ENCODE data around the gene PPIL1. TPM values are rescaled to one million over a fixed set of nuclear protein-coding genes. Genes with fewer than 3 reads are reported as not detected.
"Not testable (repeated sequence)": the region's sequence is repeated elsewhere in the genome, so short reads cannot be mapped to it uniquely, and the experiment has no call there.

The PPIL1 gene
- total and polyA plus RNA-seq, 4 donors: 9.6 to 33.7 (median 12.7) TPM

- ATAC-seq (ENCODE audit: low FRiP score) (no peak), DNase-seq (no peak)
- WGBS, 2 donors: 72 to 74% methylated on average over 4 of the region's 4 CpGs
- H3K27ac ChIP-seq (ENCODE audit: low read depth in 1 of 2, low read length in 2 of 2): no peak overlapping the region
- intact Hi-C loops (cut with DNase I): no loop called here
- H3K27me3 ChIP-seq (ENCODE audit: control insufficient read depth in 1 of 2, insufficient read depth in 2 of 2, low read length in 1 of 2): no peaks in the 10 kb centered on the region
- no peaks in the 10 kb centered on the region for H3K9me3 ChIP-seq (ENCODE audit: control insufficient read depth, low read length)
- no peaks in the 10 kb centered on the region for H3K4me1 ChIP-seq (ENCODE audit: control insufficient read depth in 1 of 2, insufficient read depth in 2 of 2, low read length in 2 of 2)
- no peaks in the 10 kb centered on the region for H3K36me3 ChIP-seq (ENCODE audit: control insufficient read depth in 1 of 2, insufficient read depth in 2 of 2, low read length in 1 of 2)
- no peak overlapping the region for H3K4me3 ChIP-seq (ENCODE audit: low read length in 2 of 2)
Measured at GRCh38 chr6:36818756-36819155, 55.8 kb downstream of the PPIL1 start.

GRCh38 chr6:36817847-36818246, 56.8 kb downstream of the PPIL1 start:
- DNase-seq (no peak), ATAC-seq (ENCODE audit: low FRiP score) (no peak)
- no peak overlapping the region for H3K4me3 ChIP-seq (ENCODE audit: low read length in 2 of 2)
- no peaks in the 10 kb centered on the region for H3K36me3 ChIP-seq (ENCODE audit: control insufficient read depth in 1 of 2, insufficient read depth in 2 of 2, low read length in 1 of 2)
- intact Hi-C loops (cut with DNase I): no loop called here
- H3K4me1 ChIP-seq (ENCODE audit: control insufficient read depth in 1 of 2, insufficient read depth in 2 of 2, low read length in 2 of 2): no peaks in the 10 kb centered on the region
- 96 to 97% methylated on average over 3 of the region's 3 CpGs for WGBS, 2 donors
- H3K27ac ChIP-seq (ENCODE audit: low read depth in 1 of 2, low read length in 2 of 2): no peak overlapping the region
- no peaks in the 10 kb centered on the region for H3K27me3 ChIP-seq (ENCODE audit: control insufficient read depth in 1 of 2, insufficient read depth in 2 of 2, low read length in 1 of 2)
- H3K9me3 ChIP-seq (ENCODE audit: control insufficient read depth, low read length): no peaks in the 10 kb centered on the region

GRCh38 chr6:36817176-36817817, 57.3 kb downstream of the PPIL1 start:
- no peak overlapping the region for H3K27ac ChIP-seq (ENCODE audit: low read depth in 1 of 2, low read length in 2 of 2)
- ATAC-seq (ENCODE audit: low FRiP score): no peak
- no peak for DNase-seq
- no peaks in the 10 kb centered on the region for H3K36me3 ChIP-seq (ENCODE audit: control insufficient read depth in 1 of 2, insufficient read depth in 2 of 2, low read length in 1 of 2)
- H3K27me3 ChIP-seq (ENCODE audit: control insufficient read depth in 1 of 2, insufficient read depth in 2 of 2, low read length in 1 of 2): no peaks in the 10 kb centered on the region
- H3K4me1 ChIP-seq (ENCODE audit: control insufficient read depth in 1 of 2, insufficient read depth in 2 of 2, low read length in 2 of 2): no peaks in the 10 kb centered on the region
- no peaks in the 10 kb centered on the region for H3K9me3 ChIP-seq (ENCODE audit: control insufficient read depth, low read length)
- intact Hi-C loops (cut with DNase I): no loop called here
- H3K4me3 ChIP-seq (ENCODE audit: low read length in 2 of 2): no peak overlapping the region
- WGBS, 2 donors: 91 to 96% methylated on average over 9 of the region's 9 CpGs

- DNase-seq: no peak
- Histone ChIP-seq H3K27me3 (ENCODE audit: control insufficient read depth in 1 of 2, insufficient read depth in 2 of 2, low read length in 1 of 2) (no peaks in the 10 kb centered on the region), H3K27ac (ENCODE audit: low read depth in 1 of 2, low read length in 2 of 2) (no peak overlapping the region), H3K4me3 (ENCODE audit: low read length in 2 of 2) (no peak overlapping the region), H3K9me3 (ENCODE audit: control insufficient read depth, low read length) (no peaks in the 10 kb centered on the region), H3K4me1 (ENCODE audit: control insufficient read depth in 1 of 2, insufficient read depth in 2 of 2, low read length in 2 of 2) (no peaks in the 10 kb centered on the region), H3K36me3 (ENCODE audit: control insufficient read depth in 1 of 2, insufficient read depth in 2 of 2, low read length in 1 of 2) (no peaks in the 10 kb centered on the region)
- 89 to 90% methylated on average over 7 of the region's 7 CpGs for WGBS, 2 donors
- intact Hi-C loops (cut with DNase I): no loop called here
- no peak for ATAC-seq (ENCODE audit: low FRiP score)
Measured at GRCh38 chr6:36815962-36816735, 58.5 kb downstream of the PPIL1 start.

GRCh38 chr6:36814249-36814648, 60.4 kb downstream of the PPIL1 start:
- no peak for ATAC-seq (ENCODE audit: low FRiP score)
- Histone ChIP-seq H3K36me3 (ENCODE audit: control insufficient read depth in 1 of 2, insufficient read depth in 2 of 2, low read length in 1 of 2) (no peaks in the 10 kb centered on the region), H3K4me3 (ENCODE audit: low read length in 2 of 2) (no peak overlapping the region), H3K27ac (ENCODE audit: low read depth in 1 of 2, low read length in 2 of 2) (no peak overlapping the region), H3K27me3 (ENCODE audit: control insufficient read depth in 1 of 2, insufficient read depth in 2 of 2, low read length in 1 of 2) (no peaks in the 10 kb centered on the region), H3K9me3 (ENCODE audit: control insufficient read depth, low read length) (no peaks in the 10 kb centered on the region), H3K4me1 (ENCODE audit: control insufficient read depth in 1 of 2, insufficient read depth in 2 of 2, low read length in 2 of 2) (no peaks in the 10 kb centered on the region)
- intact Hi-C loops (cut with DNase I): no loop called here
- no peak for DNase-seq
- 89% methylated on average over 7 of the region's 7 CpGs for WGBS, 2 donors

GRCh38 chr6:36813526-36813925, 61.1 kb downstream of the PPIL1 start:
- H3K27me3 ChIP-seq (ENCODE audit: control insufficient read depth in 1 of 2, insufficient read depth in 2 of 2, low read length in 1 of 2): no peaks in the 10 kb centered on the region
- no peaks in the 10 kb centered on the region for H3K36me3 ChIP-seq (ENCODE audit: control insufficient read depth in 1 of 2, insufficient read depth in 2 of 2, low read length in 1 of 2)
- no peaks in the 10 kb centered on the region for H3K9me3 ChIP-seq (ENCODE audit: control insufficient read depth, low read length)
- no peak for ATAC-seq (ENCODE audit: low FRiP score)
- DNase-seq: no peak
- no peak overlapping the region for H3K4me3 ChIP-seq (ENCODE audit: low read length in 2 of 2)
- no peaks in the 10 kb centered on the region for H3K4me1 ChIP-seq (ENCODE audit: control insufficient read depth in 1 of 2, insufficient read depth in 2 of 2, low read length in 2 of 2)
- 66 to 81% methylated on average over 3 of the region's 3 CpGs for WGBS, 2 donors
- intact Hi-C loops (cut with DNase I): no loop called here
- H3K27ac ChIP-seq (ENCODE audit: low read depth in 1 of 2, low read length in 2 of 2): no peak overlapping the region

GRCh38 chr6:36813047-36813446, 61.6 kb downstream of the PPIL1 start:
- H3K4me3 ChIP-seq (ENCODE audit: low read length in 2 of 2); H3K36me3 ChIP-seq (ENCODE audit: control insufficient read depth in 1 of 2, insufficient read depth in 2 of 2, low read length in 1 of 2); H3K27me3 ChIP-seq (ENCODE audit: control insufficient read depth in 1 of 2, insufficient read depth in 2 of 2, low read length in 1 of 2); DNase-seq; ATAC-seq (ENCODE audit: low FRiP score); H3K4me1 ChIP-seq (ENCODE audit: control insufficient read depth in 1 of 2, insufficient read depth in 2 of 2, low read length in 2 of 2); H3K9me3 ChIP-seq (ENCODE audit: control insufficient read depth, low read length); intact Hi-C loops (cut with DNase I); H3K27ac ChIP-seq (ENCODE audit: low read depth in 1 of 2, low read length in 2 of 2): not testable (repeated sequence)
- WGBS, 2 donors: 93 to 95% methylated on average over 3 of the region's 3 CpGs

GRCh38 chr6:36809941-36810803, 64.4 kb downstream of the PPIL1 start:
- WGBS, 2 donors: 86 to 90% methylated on average over 16 of the region's 16 CpGs

More at GRCh38 chr6:36809941-36810803, 64.4 kb downstream of the PPIL1 start:
- ATAC-seq (ENCODE audit: low FRiP score) (no peak), DNase-seq (no peak)
- intact Hi-C loops (cut with DNase I): no loop called here
- H3K9me3 ChIP-seq (ENCODE audit: control insufficient read depth, low read length): no peaks in the 10 kb centered on the region
- no peaks in the 10 kb centered on the region for H3K36me3 ChIP-seq (ENCODE audit: control insufficient read depth in 1 of 2, insufficient read depth in 2 of 2, low read length in 1 of 2)
- H3K27ac ChIP-seq (ENCODE audit: low read depth in 1 of 2, low read length in 2 of 2): no peak overlapping the region
- no peaks in the 10 kb centered on the region for H3K4me1 ChIP-seq (ENCODE audit: control insufficient read depth in 1 of 2, insufficient read depth in 2 of 2, low read length in 2 of 2)
- H3K4me3 ChIP-seq (ENCODE audit: low read length in 2 of 2): no peak overlapping the region
- H3K27me3 ChIP-seq (ENCODE audit: control insufficient read depth in 1 of 2, insufficient read depth in 2 of 2, low read length in 1 of 2): no peaks in the 10 kb centered on the region

Data from aorta (tissue), 5 donors.